Measurements from ENCODE around the gene FAR1.

DNA sequence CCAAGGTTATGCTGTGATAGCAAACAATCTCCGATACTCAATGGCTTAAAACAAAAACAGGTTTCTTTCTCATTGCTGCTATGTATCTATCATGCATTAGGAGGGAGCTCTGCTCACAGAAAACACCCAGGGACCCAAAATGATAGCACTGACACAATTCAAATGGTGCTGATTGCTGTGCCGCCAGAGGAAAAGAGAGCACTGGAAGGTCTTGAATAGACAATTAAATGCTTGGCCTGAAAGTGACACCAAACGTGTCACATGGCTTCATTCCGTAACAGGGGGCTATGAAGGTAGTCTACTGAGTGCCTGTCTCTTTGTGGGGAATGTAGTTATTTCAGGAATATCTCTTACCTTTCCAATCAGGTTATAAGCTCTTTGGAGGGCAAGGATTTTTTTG is 94.2 kb downstream of the FAR1 start:
- TF ChIP-seq, protein P1, sequence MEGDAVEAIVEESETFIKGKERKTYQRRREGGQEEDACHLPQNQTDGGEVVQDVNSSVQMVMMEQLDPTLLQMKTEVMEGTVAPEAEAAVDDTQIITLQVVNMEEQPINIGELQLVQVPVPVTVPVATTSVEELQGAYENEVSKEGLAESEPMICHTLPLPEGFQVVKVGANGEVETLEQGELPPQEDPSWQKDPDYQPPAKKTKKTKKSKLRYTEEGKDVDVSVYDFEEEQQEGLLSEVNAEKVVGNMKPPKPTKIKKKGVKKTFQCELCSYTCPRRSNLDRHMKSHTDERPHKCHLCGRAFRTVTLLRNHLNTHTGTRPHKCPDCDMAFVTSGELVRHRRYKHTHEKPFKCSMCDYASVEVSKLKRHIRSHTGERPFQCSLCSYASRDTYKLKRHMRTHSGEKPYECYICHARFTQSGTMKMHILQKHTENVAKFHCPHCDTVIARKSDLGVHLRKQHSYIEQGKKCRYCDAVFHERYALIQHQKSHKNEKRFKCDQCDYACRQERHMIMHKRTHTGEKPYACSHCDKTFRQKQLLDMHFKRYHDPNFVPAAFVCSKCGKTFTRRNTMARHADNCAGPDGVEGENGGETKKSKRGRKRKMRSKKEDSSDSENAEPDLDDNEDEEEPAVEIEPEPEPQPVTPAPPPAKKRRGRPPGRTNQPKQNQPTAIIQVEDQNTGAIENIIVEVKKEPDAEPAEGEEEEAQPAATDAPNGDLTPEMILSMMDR (IDR thresholded peaks at IDR 0.05; ENCODE audit: borderline replicate concordance, extremely low read depth, low read length, poor library complexity, severe bottlenecking) = no peak
- TF ChIP-seq EZH2 (IDR thresholded peaks at IDR 0.05; ENCODE audit: borderline replicate concordance, low read depth, low read length, severe bottlenecking) = no peak
